PC-3 (cell line): ENCODE measurements around the gene CDH4. TPM values are rescaled to one million over a fixed set of nuclear protein-coding genes. Genes with fewer than 3 reads are reported as not detected.

ENCODE experiments used
- ATAC-seq: fragments of 200-7000 bp; cut with Tn5 transposase; 2 replicates; pipeline ENCODE4 v1.9.1; 2020; ENCODE audit warnings: mild to moderate bottlenecking, moderate library complexity
- BruUV-seq: library from RNA; stranded (reverse); fragments of 400-500 nt; replicated peaks from 2 replicates; lab custom pipeline; 2021; lab: Mats Ljungman, UMichigan
- CTCF ChIA-PET: fragments of 300-600 bp; sonication (Branson Sonifier 250); formaldehyde crosslinking; loops from one replicate; lab custom pipeline; 2022; ENCODE audit warnings: antibody characterized with exemption; lab: Charles Lee
- POLR2A ChIA-PET: fragments of 300-600 bp; sonication (Branson Sonifier 250); formaldehyde crosslinking; loops from one replicate; lab custom pipeline; 2022; ENCODE audit warnings: antibody characterized with exemption; ENCODE audit not compliant: unreplicated experiment; lab: Charles Lee
- DNase-seq: peaks from one replicate; pipeline ENCODE4 v3.0.0-alpha.2; 2015
- H2AFZ ChIP-seq: fragments of 300-600 bp; sonication (generic); 2 replicates; pipeline ENCODE4 v1.6.0; 2016; ENCODE audit warnings: antibody characterized with exemption, low read length
- H3F3A ChIP-seq: fragments of 300-600 bp; sonication (generic); one replicate; pipeline ENCODE4 v1.6.0; 2017; ENCODE audit warnings: antibody characterized with exemption, low read length, control low read depth, mild to moderate bottlenecking; ENCODE audit not compliant: unreplicated experiment
- H3K27ac ChIP-seq: fragments of 300-600 bp; sonication (generic); 2 replicates; pipeline ENCODE4 v1.5.1; 2016; ENCODE audit warnings: mild to moderate bottlenecking, low read length
- H3K27me3 ChIP-seq: fragments of 300-600 bp; sonication (generic); 2 replicates; pipeline ENCODE4 v1.6.1; 2016; ENCODE audit warnings: low read length, mixed read lengths
- H3K36me3 ChIP-seq: fragments of 300-600 bp; sonication (generic); 2 replicates; pipeline ENCODE4 v1.6.1; 2016; ENCODE audit warnings: low read depth, mixed run types, low read length, mixed read lengths
- H3K4me1 ChIP-seq: fragments of 300-600 bp; sonication (generic); 2 replicates; pipeline ENCODE4 v1.5.1; 2016; ENCODE audit warnings: low read length; ENCODE audit not compliant: insufficient read depth
- H3K4me2 ChIP-seq: fragments of 300-600 bp; sonication (generic); 2 replicates; pipeline ENCODE4 v1.6.0; 2016; ENCODE audit warnings: low read length
- H3K4me3 ChIP-seq: fragments of 300-600 bp; sonication (generic); 2 replicates; pipeline ENCODE4 v1.5.1; 2016; ENCODE audit warnings: mild to moderate bottlenecking, low read length, mixed read lengths
- H3K79me2 ChIP-seq: fragments of 300-600 bp; sonication (generic); 2 replicates; pipeline ENCODE4 v1.6.1; 2017; ENCODE audit warnings: low read length, mixed read lengths
- H3K9ac ChIP-seq: fragments of 300-600 bp; sonication (generic); 2 replicates; pipeline ENCODE4 v1.6.0; 2016; ENCODE audit warnings: mild to moderate bottlenecking, low read length
- H3K9me2 ChIP-seq: fragments of 300-600 bp; sonication (generic); replicated peaks from 2 replicates; pipeline ENCODE4 v1.6.1; 2016; ENCODE audit warnings: mixed run types, low read length, mixed read lengths
- H3K9me3 ChIP-seq: fragments of 300-600 bp; sonication (generic); 2 replicates; pipeline ENCODE4 v1.6.1; 2016; ENCODE audit warnings: low read length, mixed read lengths
- H4K20me1 ChIP-seq: fragments of 300-600 bp; sonication (generic); 2 replicates; pipeline ENCODE4 v1.6.1; 2016; ENCODE audit warnings: low read length, mixed read lengths
- EZH2 ChIP-seq: fragments of 300-600 bp; sonication (generic); IDR thresholded peaks from one replicate; pipeline ENCODE4 v1.6.1; 2017; ENCODE audit warnings: antibody characterized with exemption, mild to moderate bottlenecking, low read length; ENCODE audit not compliant: unreplicated experiment
- EZH2phosphoT487 ChIP-seq: fragments of 300-600 bp; sonication (generic); IDR thresholded peaks from 2 replicates; pipeline ENCODE4 v1.6.1; 2018; ENCODE audit warnings: mild to moderate bottlenecking, antibody characterized with exemption, low read length, borderline replicate concordance
- intact Hi-C: fragments of 100-400 bp; cut with micrococcal nuclease; formaldehyde crosslinking; loops from 2 replicates; pipeline ENCODE4 v1.9.0; 2023
- total RNA-seq: library from RNA; depleted of rRNA; stranded (reverse); fragments of >200 nt; gene quantifications from 2 replicates; pipeline ENCODE4 v1.2.3, GENCODE V29; 2014
- TF ChIP-seq, protein P1 (sequence below): fragments of 300-600 bp; sonication (generic); conservative IDR thresholded peaks from 2 replicates; pipeline ENCODE4 v1.5.1; 2017; ENCODE audit warnings: antibody characterized with exemption, low read depth, mild to moderate bottlenecking, low read length

CDH4 gene
- total RNA-seq, 1 experiment from 2014 or later: not detected

DNA sequence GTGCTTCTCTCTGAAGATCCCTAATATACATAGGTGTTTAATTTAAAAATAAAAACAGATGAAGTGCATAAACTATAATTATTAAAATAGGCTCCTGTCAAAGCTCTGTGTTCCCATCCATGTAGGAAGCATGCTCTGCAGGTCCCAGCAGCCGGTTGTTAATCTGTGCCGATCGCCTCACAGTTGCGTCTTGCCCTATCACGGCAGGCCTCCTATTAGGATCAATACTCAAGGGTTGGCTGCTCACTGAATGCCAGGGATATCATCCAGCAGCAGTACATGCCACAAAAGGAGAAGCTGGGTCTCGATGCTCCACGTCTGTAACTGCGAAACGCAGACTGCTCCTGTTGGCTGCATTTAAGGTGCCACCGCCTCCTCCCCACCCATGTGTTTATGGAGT lies 369.8 kb downstream of the CDH4 start:
- Histone ChIP-seq H3K27me3 (peaks cover 82% of the 10 kb centered on the region), H3F3A (no peaks in the 10 kb centered on the region), H3K9me3 (no peaks in the 10 kb centered on the region), H3K9me2 (no peaks in the 10 kb centered on the region), H3K4me1 (no peaks in the 10 kb centered on the region), H2AFZ (no peak overlapping the region), H3K9ac (no peak overlapping the region), H3K4me3 (no peak overlapping the region), H4K20me1 (no peaks in the 10 kb centered on the region), H3K79me2 (no peaks in the 10 kb centered on the region), H3K4me2 (no peak overlapping the region), H3K27ac (no peak overlapping the region), H3K36me3 (no peaks in the 10 kb centered on the region)
- ATAC-seq (no peak), DNase-seq (no peak)
- ChIA-PET POLR2A (no interaction called here), CTCF (no interaction called here)
- intact Hi-C loops: no loop called here
- TF ChIP-seq EZH2 (no peak), EZH2phosphoT487 (no peak)
- TF ChIP-seq, protein P1, sequence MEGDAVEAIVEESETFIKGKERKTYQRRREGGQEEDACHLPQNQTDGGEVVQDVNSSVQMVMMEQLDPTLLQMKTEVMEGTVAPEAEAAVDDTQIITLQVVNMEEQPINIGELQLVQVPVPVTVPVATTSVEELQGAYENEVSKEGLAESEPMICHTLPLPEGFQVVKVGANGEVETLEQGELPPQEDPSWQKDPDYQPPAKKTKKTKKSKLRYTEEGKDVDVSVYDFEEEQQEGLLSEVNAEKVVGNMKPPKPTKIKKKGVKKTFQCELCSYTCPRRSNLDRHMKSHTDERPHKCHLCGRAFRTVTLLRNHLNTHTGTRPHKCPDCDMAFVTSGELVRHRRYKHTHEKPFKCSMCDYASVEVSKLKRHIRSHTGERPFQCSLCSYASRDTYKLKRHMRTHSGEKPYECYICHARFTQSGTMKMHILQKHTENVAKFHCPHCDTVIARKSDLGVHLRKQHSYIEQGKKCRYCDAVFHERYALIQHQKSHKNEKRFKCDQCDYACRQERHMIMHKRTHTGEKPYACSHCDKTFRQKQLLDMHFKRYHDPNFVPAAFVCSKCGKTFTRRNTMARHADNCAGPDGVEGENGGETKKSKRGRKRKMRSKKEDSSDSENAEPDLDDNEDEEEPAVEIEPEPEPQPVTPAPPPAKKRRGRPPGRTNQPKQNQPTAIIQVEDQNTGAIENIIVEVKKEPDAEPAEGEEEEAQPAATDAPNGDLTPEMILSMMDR: no peak
- BruUV-seq: no TSS peak

DNA sequence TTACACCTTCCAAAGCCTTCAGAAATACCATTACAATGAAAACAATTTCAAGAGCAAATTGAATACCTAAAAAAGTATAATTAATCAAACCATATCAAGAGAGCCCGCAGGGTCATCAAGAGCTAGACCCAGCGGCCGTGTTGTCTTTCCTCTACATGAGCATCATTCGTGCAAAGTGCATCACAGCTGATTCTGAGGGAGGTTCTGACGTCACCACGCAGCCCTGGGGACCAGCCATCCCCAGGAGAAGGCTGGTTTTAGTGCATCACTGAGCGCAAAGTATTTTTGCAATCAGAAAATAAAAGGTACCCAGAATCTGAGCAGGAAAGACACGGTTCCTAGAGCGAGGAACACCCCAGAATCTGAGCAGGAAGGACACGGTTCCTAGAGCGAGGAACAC lies 371.4 kb downstream of the CDH4 start:
- DNase-seq (no peak), ATAC-seq (no peak)
- Histone ChIP-seq H3K79me2 (no peaks in the 10 kb centered on the region), H3K4me1 (no peaks in the 10 kb centered on the region), H2AFZ (no peak overlapping the region), H3K36me3 (no peaks in the 10 kb centered on the region), H3K27me3 (peaks cover 92% of the 10 kb centered on the region), H3K9ac (no peak overlapping the region), H3K4me2 (no peak overlapping the region), H3K4me3 (no peak overlapping the region), H4K20me1 (no peaks in the 10 kb centered on the region), H3K27ac (no peak overlapping the region), H3F3A (no peaks in the 10 kb centered on the region), H3K9me2 (no peaks in the 10 kb centered on the region), H3K9me3 (no peaks in the 10 kb centered on the region)
- intact Hi-C loops: no loop called here
- POLR2A ChIA-PET: no interaction called here
- CTCF ChIA-PET: no interaction called here
- no peak for TF ChIP-seq EZH2
- TF ChIP-seq, protein P1: no peak
- no peak for TF ChIP-seq EZH2phosphoT487
- no TSS peak for BruUV-seq

DNA sequence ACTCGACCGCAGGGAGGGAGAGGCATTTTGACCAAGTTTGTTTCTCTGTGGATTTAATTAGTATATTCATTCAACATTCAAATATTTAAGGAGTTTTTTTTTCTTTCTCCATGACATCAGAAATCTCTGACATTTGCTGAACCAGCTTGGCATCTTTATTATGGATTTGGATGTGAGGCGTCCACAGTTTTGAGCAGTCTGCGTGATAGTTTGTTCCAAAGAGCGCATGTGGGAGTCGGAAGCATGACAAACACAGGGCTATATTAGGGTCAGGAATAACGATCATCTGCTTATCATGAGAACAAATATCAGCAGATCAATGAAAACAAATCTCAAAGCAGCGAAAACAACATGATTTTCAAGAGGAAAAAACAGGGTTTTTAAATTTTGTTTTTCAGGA lies 373.2 kb downstream of the CDH4 start:
- H3K27ac ChIP-seq: no peak overlapping the region
- no peaks in the 10 kb centered on the region for H3K79me2 ChIP-seq
- H3K9ac ChIP-seq: no peak overlapping the region
- no peak overlapping the region for H2AFZ ChIP-seq
- no peak overlapping the region for H3K4me2 ChIP-seq
- no peaks in the 10 kb centered on the region for H3K9me3 ChIP-seq
- H3K36me3 ChIP-seq: no peaks in the 10 kb centered on the region
- H3K4me1 ChIP-seq: no peaks in the 10 kb centered on the region
- no peaks in the 10 kb centered on the region for H4K20me1 ChIP-seq
- H3K27me3 ChIP-seq: peaks cover 97% of the 10 kb centered on the region
- no peaks in the 10 kb centered on the region for H3K9me2 ChIP-seq
- ATAC-seq (no peak), DNase-seq (no peak)
- H3K4me3 ChIP-seq: no peak overlapping the region
- ChIA-PET POLR2A (no interaction called here), CTCF (no interaction called here)
- no peaks in the 10 kb centered on the region for H3F3A ChIP-seq
- BruUV-seq: no TSS peak
- intact Hi-C loops: no loop called here
- TF ChIP-seq EZH2 (no peak), EZH2phosphoT487 (no peak)
- TF ChIP-seq, protein P1: no peak
